H1 (cell line): ENCODE measurements around the gene TFR2.

Source experiments
- ASH2L ChIP-seq: fragments of 200-600, 300-600 bp; sonication (generic); IDR thresholded peaks from one replicate; pipeline ENCODE4 v1.7.1; 2017; ENCODE audit warnings: low read length
- CBX5 ChIP-seq: fragments of 300-800, 300-1000 bp; sonication (generic); IDR thresholded peaks from 2 replicates; pipeline ENCODE4 v1.7.1; 2016; ENCODE audit warnings: antibody characterized with exemption, low read length, low read depth
- POLR2A ChIP-seq, 2 experiments: IDR thresholded peaks; 1 replicate in 1 of 2; 2 replicates in 1 of 2; pipeline ENCODE4 v1.6.1; 2011; ENCODE audit warnings: low read depth in 2 of 2, low read length in 2 of 2, mild to moderate bottlenecking in 2 of 2; ENCODE audit errors: control extremely low read depth in 1 of 2
- POLR2AphosphoS5 ChIP-seq: IDR thresholded peaks from 2 replicates; pipeline ENCODE4 v1.6.1; 2011; ENCODE audit warnings: low read depth, low read length
- TAF7 ChIP-seq: optimal IDR thresholded peaks from 2 replicates; pipeline ENCODE3; 2011; ENCODE audit warnings: low read depth, mild to moderate bottlenecking, inconsistent platforms, low read length, moderate library complexity, borderline replicate concordance
- TF ChIP-seq, protein P1 (sequence below), 3 experiments: IDR thresholded peaks; 1 replicate in 2 of 3; 2 replicates in 1 of 3; pipeline versions ENCODE4 v1.5.1 to v1.6.1; 2011; ENCODE audit warnings: low read length in 3 of 3, mild to moderate bottlenecking in 3 of 3, inconsistent platforms in 2 of 3, low read depth in 1 of 3, moderate library complexity in 1 of 3; ENCODE audit not compliant: insufficient read depth in 1 of 3; ENCODE audit errors: control extremely low read depth in 1 of 3

DNA sequence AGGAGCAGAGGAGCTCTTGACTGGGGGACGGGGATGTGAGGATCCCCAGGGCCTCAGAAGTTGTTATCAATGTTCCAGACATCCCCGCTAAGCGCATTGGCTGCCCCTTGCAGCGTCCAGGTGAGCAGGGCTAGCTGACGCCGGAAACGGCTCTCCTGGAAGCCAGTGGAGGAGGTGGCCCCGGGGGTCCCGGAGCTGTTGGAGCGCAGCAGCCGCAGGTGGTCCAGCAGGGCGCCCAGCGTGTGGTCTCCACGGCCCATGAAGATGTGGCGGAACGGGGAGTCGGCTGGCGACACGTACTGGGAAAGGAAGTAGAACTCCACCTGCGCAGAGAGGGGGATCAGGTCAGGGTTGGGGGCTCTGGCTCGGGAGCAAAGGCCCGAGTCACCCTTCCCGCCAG lies 20.5 kb downstream of the TFR2 start:
- TF ChIP-seq, protein P1, sequence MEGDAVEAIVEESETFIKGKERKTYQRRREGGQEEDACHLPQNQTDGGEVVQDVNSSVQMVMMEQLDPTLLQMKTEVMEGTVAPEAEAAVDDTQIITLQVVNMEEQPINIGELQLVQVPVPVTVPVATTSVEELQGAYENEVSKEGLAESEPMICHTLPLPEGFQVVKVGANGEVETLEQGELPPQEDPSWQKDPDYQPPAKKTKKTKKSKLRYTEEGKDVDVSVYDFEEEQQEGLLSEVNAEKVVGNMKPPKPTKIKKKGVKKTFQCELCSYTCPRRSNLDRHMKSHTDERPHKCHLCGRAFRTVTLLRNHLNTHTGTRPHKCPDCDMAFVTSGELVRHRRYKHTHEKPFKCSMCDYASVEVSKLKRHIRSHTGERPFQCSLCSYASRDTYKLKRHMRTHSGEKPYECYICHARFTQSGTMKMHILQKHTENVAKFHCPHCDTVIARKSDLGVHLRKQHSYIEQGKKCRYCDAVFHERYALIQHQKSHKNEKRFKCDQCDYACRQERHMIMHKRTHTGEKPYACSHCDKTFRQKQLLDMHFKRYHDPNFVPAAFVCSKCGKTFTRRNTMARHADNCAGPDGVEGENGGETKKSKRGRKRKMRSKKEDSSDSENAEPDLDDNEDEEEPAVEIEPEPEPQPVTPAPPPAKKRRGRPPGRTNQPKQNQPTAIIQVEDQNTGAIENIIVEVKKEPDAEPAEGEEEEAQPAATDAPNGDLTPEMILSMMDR (IDR thresholded peaks at IDR 0.05; ENCODE audit: control extremely low read depth in 1 of 3, insufficient read depth in 1 of 3, low read depth in 1 of 3, low read length in 3 of 3): no peak
- TF ChIP-seq POLR2AphosphoS5: no peak
- no peak for TF ChIP-seq CBX5
- no peak for TF ChIP-seq POLR2A (IDR thresholded peaks at IDR 0.05; ENCODE audit: control extremely low read depth in 1 of 2, low read depth in 2 of 2, low read length in 2 of 2)
- no peak for TF ChIP-seq ASH2L
- no peak for TF ChIP-seq TAF7
